ENCODE measurements around the gene MYL7. TPM values are rescaled to one million over a fixed set of nuclear protein-coding genes. Genes with fewer than 3 reads are reported as not detected.

Gene MYL7
- total RNA-seq, 2 experiments from 2014 or later, result not detected

DNA sequence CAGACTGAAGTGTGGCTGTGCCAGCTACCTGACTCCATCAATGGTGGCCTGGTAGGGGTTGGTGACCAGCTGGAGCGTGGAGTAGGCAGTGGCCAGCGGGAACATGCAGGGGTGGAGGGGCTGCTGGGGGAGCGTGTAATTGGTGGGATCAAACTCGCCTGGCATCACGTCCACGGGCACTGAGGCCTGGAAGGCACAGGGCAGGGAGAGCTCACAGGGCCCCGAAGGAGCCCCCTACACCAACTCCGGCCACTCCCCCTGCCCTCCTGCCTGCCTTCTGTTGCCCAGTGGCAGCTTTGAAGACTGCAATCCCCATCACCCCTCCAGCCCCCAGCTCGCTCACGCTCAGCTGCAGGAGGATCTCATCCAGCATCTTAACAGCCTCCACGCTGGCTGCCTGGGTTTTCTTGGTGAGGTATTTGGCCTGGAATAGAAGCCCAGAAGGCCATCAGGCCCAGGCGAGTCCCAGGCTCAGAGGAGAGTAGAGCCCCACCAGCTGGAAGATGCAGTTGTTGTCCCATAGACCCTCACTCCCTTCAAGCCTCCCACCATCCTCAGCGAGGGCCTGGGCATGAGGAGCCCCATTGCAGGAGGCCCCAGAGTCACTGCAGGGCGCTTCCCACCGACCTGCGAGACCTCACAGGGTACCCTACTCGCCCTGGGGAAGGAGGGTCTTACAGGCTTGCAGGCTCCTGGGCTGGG lies 24.9 kb downstream of the MYL7 start:
- no peak for DNase-seq (ENCODE audit: low spot score)
- no TSS peak for BruUV-seq (replicated peaks)
- intact Hi-C loops (cut with micrococcal nuclease; ENCODE audit: unreplicated experiment), result no loop called here
- ChIA-PET CTCF (ENCODE audit: unreplicated experiment) (no interaction called here), POLR2A (interaction anchor here (0.6 to 1.2 kb wide), 2 partner anchors 9 to 753 kb away, joined by 3 read pairs; no protein-coding TSS in a partner anchor)
- Histone ChIP-seq H3K4me2 (ENCODE audit: low read length) (no peak overlapping the region), H3K27ac (ENCODE audit: low read depth, low read length, poor library complexity, severe bottlenecking) (no peak overlapping the region), H3K9me3 (ENCODE audit: low read length) (no peaks in the 10 kb centered on the region), H3K4me1 (ENCODE audit: insufficient read depth, low read length, poor library complexity, severe bottlenecking) (peaks cover 13% of the 10 kb centered on the region), H2AFZ (ENCODE audit: low read length) (no peak overlapping the region), H3K9me2 (ENCODE audit: insufficient read depth, low read length) (no peaks in the 10 kb centered on the region), H3K79me2 (ENCODE audit: insufficient read depth, low read depth, low read length) (peaks cover 13% of the 10 kb centered on the region; the same call in 1 of the 2 replicates), H3K36me3 (ENCODE audit: insufficient read depth, low read length) (peaks cover 90% of the 10 kb centered on the region), H3K4me3 (ENCODE audit: low read depth, low read length, poor library complexity, severe bottlenecking) (no peak overlapping the region), H4K20me1 (ENCODE audit: insufficient read depth, low read length) (no peaks in the 10 kb centered on the region)
- TF ChIP-seq EZH2phosphoT487 (IDR thresholded peaks at IDR 0.05; ENCODE audit: borderline replicate concordance, low read depth, low read length), result no peak
- TF ChIP-seq, protein P1, sequence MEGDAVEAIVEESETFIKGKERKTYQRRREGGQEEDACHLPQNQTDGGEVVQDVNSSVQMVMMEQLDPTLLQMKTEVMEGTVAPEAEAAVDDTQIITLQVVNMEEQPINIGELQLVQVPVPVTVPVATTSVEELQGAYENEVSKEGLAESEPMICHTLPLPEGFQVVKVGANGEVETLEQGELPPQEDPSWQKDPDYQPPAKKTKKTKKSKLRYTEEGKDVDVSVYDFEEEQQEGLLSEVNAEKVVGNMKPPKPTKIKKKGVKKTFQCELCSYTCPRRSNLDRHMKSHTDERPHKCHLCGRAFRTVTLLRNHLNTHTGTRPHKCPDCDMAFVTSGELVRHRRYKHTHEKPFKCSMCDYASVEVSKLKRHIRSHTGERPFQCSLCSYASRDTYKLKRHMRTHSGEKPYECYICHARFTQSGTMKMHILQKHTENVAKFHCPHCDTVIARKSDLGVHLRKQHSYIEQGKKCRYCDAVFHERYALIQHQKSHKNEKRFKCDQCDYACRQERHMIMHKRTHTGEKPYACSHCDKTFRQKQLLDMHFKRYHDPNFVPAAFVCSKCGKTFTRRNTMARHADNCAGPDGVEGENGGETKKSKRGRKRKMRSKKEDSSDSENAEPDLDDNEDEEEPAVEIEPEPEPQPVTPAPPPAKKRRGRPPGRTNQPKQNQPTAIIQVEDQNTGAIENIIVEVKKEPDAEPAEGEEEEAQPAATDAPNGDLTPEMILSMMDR (conservative IDR thresholded peaks at IDR 0.05; ENCODE audit: low read length), result no peak

DNA sequence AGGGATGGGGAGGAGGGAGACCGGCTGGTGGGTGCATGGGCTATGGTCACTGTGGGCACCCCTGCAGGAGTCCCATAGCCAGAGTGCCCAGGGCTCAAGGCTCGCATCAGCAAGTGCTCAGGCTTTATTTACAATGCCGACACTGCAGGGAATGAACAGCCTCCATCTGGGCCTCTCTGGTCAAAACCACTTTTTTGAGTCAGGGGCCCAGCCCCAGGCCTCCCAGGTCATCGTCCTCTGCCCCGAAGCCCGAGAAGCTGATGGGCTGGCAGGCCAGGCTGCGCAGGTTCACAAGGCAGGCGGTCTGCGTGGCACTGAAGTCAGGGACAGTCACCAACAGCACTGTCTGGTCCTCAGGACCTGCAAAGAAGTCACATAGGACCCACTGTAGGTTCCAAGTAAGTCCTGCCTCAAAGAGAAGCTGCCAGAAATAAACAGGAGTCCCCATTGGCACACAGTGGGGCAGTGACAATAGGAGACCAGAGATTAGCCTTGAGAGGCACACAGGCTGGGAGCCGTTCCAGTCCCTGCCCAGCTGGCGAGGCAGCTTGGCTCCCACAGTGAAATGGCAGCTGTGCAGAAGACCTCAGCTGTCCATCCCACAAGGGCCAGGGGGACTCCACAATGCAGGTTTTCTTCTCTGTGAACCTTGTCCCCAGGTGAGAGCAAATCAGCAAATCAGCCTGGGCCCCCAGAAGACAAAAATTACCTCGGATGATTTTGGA lies 26.4 kb downstream of the MYL7 start:
- BruUV-seq (replicated peaks), result no TSS peak
- ChIA-PET POLR2A (interaction anchor here (0.6 to 1.2 kb wide), 2 partner anchors 11 to 39 kb away, joined by 3 read pairs; no protein-coding TSS in a partner anchor), CTCF (ENCODE audit: unreplicated experiment) (no interaction called here)
- intact Hi-C loops (cut with micrococcal nuclease; ENCODE audit: unreplicated experiment), result no loop called here
- no peaks in the 10 kb centered on the region for H4K20me1 ChIP-seq (ENCODE audit: insufficient read depth, low read length)
- no peak overlapping the region for H3K27ac ChIP-seq (ENCODE audit: low read depth, low read length, poor library complexity, severe bottlenecking)
- no peak overlapping the region for H2AFZ ChIP-seq (ENCODE audit: low read length)
- H3K4me1 ChIP-seq (ENCODE audit: insufficient read depth, low read length, poor library complexity, severe bottlenecking), result peaks cover 10% of the 10 kb centered on the region
- TF ChIP-seq, protein P1 (conservative IDR thresholded peaks at IDR 0.05; ENCODE audit: low read length), result no peak
- TF ChIP-seq EZH2phosphoT487 (IDR thresholded peaks at IDR 0.05; ENCODE audit: borderline replicate concordance, low read depth, low read length), result no peak
- H3K9me2 ChIP-seq (ENCODE audit: insufficient read depth, low read length), result no peaks in the 10 kb centered on the region
- DNase-seq (ENCODE audit: low spot score), result no peak
- H3K4me2 ChIP-seq (ENCODE audit: low read length), result no peak overlapping the region
- peaks cover 88% of the 10 kb centered on the region for H3K36me3 ChIP-seq (ENCODE audit: insufficient read depth, low read length)
- no peak overlapping the region for H3K4me3 ChIP-seq (ENCODE audit: low read depth, low read length, poor library complexity, severe bottlenecking)
- H3K79me2 ChIP-seq (ENCODE audit: insufficient read depth, low read depth, low read length), result no peaks in the 10 kb centered on the region
- H3K9me3 ChIP-seq (ENCODE audit: low read length), result no peaks in the 10 kb centered on the region
